GM12892 (cell line): ENCODE measurements around the gene EDRF1.

Source experiments
- POLR2A ChIP-seq: IDR thresholded peaks from 2 replicates; pipeline ENCODE4 v1.6.1; 2011; ENCODE audit warnings: low read depth, low read length, control low read depth
- TAF1 ChIP-seq: IDR thresholded peaks from 2 replicates; pipeline ENCODE4 v1.6.1; 2011; ENCODE audit warnings: low read depth, mild to moderate bottlenecking, control low read depth, low read length, borderline replicate concordance

DNA sequence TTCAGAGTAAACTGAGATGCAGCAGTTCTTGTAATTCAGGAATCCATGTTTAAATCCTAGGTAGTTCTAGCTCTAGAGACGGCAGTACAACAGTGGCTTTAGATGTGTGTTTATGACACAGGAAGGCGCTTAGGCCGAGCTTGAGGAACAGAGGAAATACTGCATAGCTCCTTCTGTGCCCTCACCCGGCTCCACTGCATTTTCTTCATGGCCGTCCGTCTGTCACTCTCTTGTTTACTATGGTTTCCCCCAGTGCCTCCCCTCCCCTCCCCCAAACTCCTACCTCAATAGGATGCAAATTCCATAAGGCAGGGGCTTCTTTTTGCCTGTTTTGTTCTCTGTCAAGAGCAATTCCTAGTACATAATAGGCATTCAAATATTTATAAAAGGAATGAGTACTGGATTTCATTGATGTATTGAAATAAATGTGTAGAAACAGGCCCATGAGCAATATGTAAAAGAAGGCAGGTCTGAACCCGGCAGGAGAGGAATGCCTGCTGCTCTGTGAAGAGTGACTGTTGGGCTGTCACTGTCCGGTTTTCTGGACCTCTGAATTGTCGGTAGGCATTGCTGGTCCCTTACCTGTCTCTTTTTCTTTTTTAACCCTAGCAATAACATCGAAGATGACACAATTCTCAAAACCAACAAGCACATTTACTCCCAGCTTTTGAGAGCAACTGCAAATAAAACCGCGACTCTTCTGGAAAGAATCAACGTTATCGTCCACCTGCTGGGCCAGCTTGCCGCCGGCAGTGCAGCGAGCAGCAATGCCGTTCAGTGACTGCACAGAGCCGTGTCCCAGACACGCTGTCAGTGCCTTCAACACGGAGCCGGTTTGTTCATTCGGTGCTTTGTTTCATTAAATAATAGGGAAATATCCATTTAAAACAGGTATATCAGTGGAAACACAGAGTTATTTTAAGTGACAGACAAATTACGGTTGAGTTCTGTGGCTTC is 43.5 kb downstream of the EDRF1 start:
- TF ChIP-seq POLR2A = no peak
- TF ChIP-seq TAF1 = no peak
